Ascending aorta (tissue), 2 donors: Measurements from ENCODE around the gene CLASP1. TPM values are rescaled to one million over a fixed set of nuclear protein-coding genes. Genes with fewer than 3 reads are reported as not detected.

ENCODE experiments used
- DNase-seq, 2 donors: peaks; one replicate each; pipeline ENCODE4 v3.0.0-alpha.2; 2019; ENCODE audit warnings: low spot score in 2 of 2
- H3K27ac ChIP-seq, 2 donors: fragments of 200-600 bp; sonication (generic); one replicate each; pipeline ENCODE4 v1.5.1; 2016 to 2017; ENCODE audit warnings: mild to moderate bottlenecking in 1 of 2
- H3K27me3 ChIP-seq: fragments of 200-600 bp; sonication (generic); one replicate; pipeline ENCODE4 v1.5.1; 2017
- H3K36me3 ChIP-seq, 2 donors: fragments of 200-600 bp; sonication (generic); one replicate each; pipeline ENCODE4 v1.5.1; 2016
- H3K4me1 ChIP-seq, 2 donors: fragments of 200-600 bp; sonication (generic); one replicate each; pipeline ENCODE4 v1.5.1; 2016 to 2017; ENCODE audit warnings: mild to moderate bottlenecking in 1 of 2
- H3K4me3 ChIP-seq, 2 donors: fragments of 200-600 bp; sonication (generic); one replicate each; pipeline ENCODE4 v1.5.1; 2016 to 2017; ENCODE audit warnings: mild to moderate bottlenecking in 1 of 2
- H3K9me3 ChIP-seq, 2 donors: fragments of 200-600 bp; sonication (generic); one replicate each; pipeline ENCODE4 v1.5.1; 2016
- CTCF ChIP-seq, 3 experiments: fragments of 200-600 bp in 2 of 3; fragments of 450-650 bp in 1 of 3; sonication (generic) in 2 of 3; IDR thresholded peaks; one replicate each; pipeline ENCODE4 v1.5.1; 2016 to 2019; ENCODE audit warnings: antibody characterized with exemption in 3 of 3, mild to moderate bottlenecking in 1 of 3, moderate library complexity in 1 of 3
- intact Hi-C: fragments of 100-400 bp; cut with DNase I; formaldehyde crosslinking; loops from one replicate; pipeline ENCODE4 v1.15.1; 2023
- total RNA-seq: library from RNA; depleted of rRNA; stranded (reverse); fragments of >200 nt; gene quantifications from one replicate; pipeline ENCODE4 v1.1.0, GENCODE V29; 2016

CLASP1 gene
- total RNA-seq, 1 donor from 2014 or later = 78.0 TPM

- Histone ChIP-seq H3K4me3 (no peak overlapping the region), H3K27me3 (no peaks in the 10 kb centered on the region), H3K9me3 (no peaks in the 10 kb centered on the region), H3K4me1 (peaks cover 0 to 21% of the 10 kb centered on the region in 2 donors), H3K27ac (no peak overlapping the region), H3K36me3 (peaks cover 12 to 18% of the 10 kb centered on the region in 2 donors)
- intact Hi-C loops = no loop called here
- no peak for DNase-seq
- TF ChIP-seq CTCF (IDR thresholded peaks at IDR 0.05) = no peak
Measured at GRCh38 chr2:121473512-121473911, 175.8 kb downstream of the CLASP1 start.

- DNase-seq = no peak
- H3K36me3 ChIP-seq = peaks cover 22 to 27% of the 10 kb centered on the region in 2 donors
- no peak for TF ChIP-seq CTCF (IDR thresholded peaks at IDR 0.05)
- H3K9me3 ChIP-seq = no peaks in the 10 kb centered on the region
- intact Hi-C loops = no loop called here
- H3K4me1 ChIP-seq = peaks cover 0 to 21% of the 10 kb centered on the region in 2 donors
- no peaks in the 10 kb centered on the region for H3K27me3 ChIP-seq
- no peak overlapping the region for H3K4me3 ChIP-seq
- H3K27ac ChIP-seq = no peak overlapping the region
Measured at GRCh38 chr2:121472470-121472993, 176.7 kb downstream of the CLASP1 start.

- DNase-seq = no peak
- TF ChIP-seq CTCF (IDR thresholded peaks at IDR 0.05) = no peak
- H3K4me3 ChIP-seq = no peak overlapping the region
- no peaks in the 10 kb centered on the region for H3K27me3 ChIP-seq
- H3K9me3 ChIP-seq = no peaks in the 10 kb centered on the region
- H3K4me1 ChIP-seq = peaks cover 0 to 18% of the 10 kb centered on the region in 2 donors
- H3K27ac ChIP-seq = no peak overlapping the region
- intact Hi-C loops = no loop called here
- H3K36me3 ChIP-seq = peaks cover 29 to 35% of the 10 kb centered on the region in 2 donors
Measured at GRCh38 chr2:121471532-121472469, 177.5 kb downstream of the CLASP1 start.

GRCh38 chr2:121470917-121471316, 178.3 kb downstream of the CLASP1 start:
- no peak for TF ChIP-seq CTCF (IDR thresholded peaks at IDR 0.05)
- DNase-seq = no peak
- no peaks in the 10 kb centered on the region for H3K27me3 ChIP-seq
- no peak overlapping the region for H3K27ac ChIP-seq
- no peaks in the 10 kb centered on the region for H3K9me3 ChIP-seq
- intact Hi-C loops = no loop called here
- peaks cover 34 to 42% of the 10 kb centered on the region in 2 donors for H3K36me3 ChIP-seq
- peaks cover 0 to 11% of the 10 kb centered on the region in 2 donors for H3K4me1 ChIP-seq
- H3K4me3 ChIP-seq = no peak overlapping the region

GRCh38 chr2:121469356-121469755, 179.9 kb downstream of the CLASP1 start:
- Histone ChIP-seq H3K27ac (no peak overlapping the region), H3K4me1 (peaks cover 0 to 10% of the 10 kb centered on the region in 2 donors), H3K27me3 (no peaks in the 10 kb centered on the region), H3K9me3 (no peaks in the 10 kb centered on the region), H3K36me3 (peaks cover 34 to 42% of the 10 kb centered on the region in 2 donors), H3K4me3 (no peak overlapping the region)
- TF ChIP-seq CTCF (IDR thresholded peaks at IDR 0.05) = no peak
- no peak for DNase-seq
- intact Hi-C loops = no loop called here
